ENCODE measurements around the gene POLR3B.

GRCh38 chr12:106362971-106363370, 5.4 kb downstream of the POLR3B start:
- TF ChIP-seq ZBTB8A (CRISPR knock-in tag; IDR thresholded peaks at IDR 0.05; ENCODE audit: borderline replicate concordance, low read depth) (no peak), SP2 (CRISPR knock-in tag; IDR thresholded peaks at IDR 0.05) (no peak), CTCF (CRISPR knock-in tag; IDR thresholded peaks at IDR 0.05) (no peak), EZH2 (conservative IDR thresholded peaks at IDR 0.05; ENCODE audit: low read depth, low read length) (no peak), NONO (IDR thresholded peaks at IDR 0.05) (no peak), NONO (CRISPR knock-in tag; conservative IDR thresholded peaks at IDR 0.05) (no peak), ZNF776 (CRISPR knock-in tag; IDR thresholded peaks at IDR 0.05) (no peak), SNAI1 (CRISPR knock-in tag; IDR thresholded peaks at IDR 0.05; ENCODE audit: borderline replicate concordance) (no peak), ZZZ3 (CRISPR knock-in tag; IDR thresholded peaks at IDR 0.05; ENCODE audit: borderline replicate concordance) (no peak), EP300 (IDR thresholded peaks at IDR 0.05; ENCODE audit: low read depth in 2 of 2, low read length in 2 of 2) (no peak), EP300 (CRISPR knock-in tag; IDR thresholded peaks at IDR 0.05; ENCODE audit: borderline replicate concordance) (no peak), SKI (IDR thresholded peaks at IDR 0.05; ENCODE audit: partially characterized antibody) (no peak), ZFP41 (CRISPR knock-in tag; IDR thresholded peaks at IDR 0.05; ENCODE audit: borderline replicate concordance) (no peak)
